ENCODE results near the gene YPEL2. TPM values are rescaled to one million over a fixed set of nuclear protein-coding genes. Genes with fewer than 3 reads are reported as not detected.

YPEL2 gene
- total and polyA plus RNA-seq, 2 experiments from 2014 or later: 20.2 to 26.0 TPM

DNA sequence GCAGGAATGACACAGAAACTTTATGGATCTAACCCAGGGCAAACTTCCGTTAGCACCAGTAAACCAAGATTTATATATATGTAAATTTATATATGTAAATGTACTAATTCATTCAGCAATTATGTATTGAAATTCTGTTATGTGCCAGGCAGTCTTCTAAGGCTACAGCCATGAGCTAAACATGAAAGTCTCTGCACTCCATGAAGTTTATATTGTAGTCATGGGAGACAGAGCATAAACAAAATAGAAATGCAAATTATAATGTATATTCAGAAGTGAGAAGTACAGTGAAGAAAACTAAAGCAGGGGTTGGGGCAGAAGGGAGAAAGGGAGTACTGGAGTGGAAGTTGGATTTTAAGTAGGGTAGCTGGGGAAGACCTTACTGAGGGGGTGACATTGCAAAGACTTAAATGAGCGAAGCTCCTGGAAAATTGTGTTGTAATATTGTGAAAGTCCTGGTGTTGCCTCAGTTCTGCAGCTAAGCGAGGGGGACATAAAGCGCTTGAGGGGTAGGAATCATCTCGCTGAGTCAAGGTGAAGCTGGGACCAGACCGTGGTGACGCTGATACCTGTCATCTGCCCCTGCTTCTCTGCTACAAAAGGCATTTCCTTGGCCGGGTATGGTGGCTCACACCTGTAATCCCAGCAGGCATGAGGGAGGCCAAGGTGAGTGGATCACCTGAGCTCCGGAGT is 64.8 kb downstream of the YPEL2 start:
- peaks cover 5% of the 10 kb centered on the region for H3K36me3 ChIP-seq (replicated peaks; ENCODE audit: insufficient read depth, low read depth)
- no peaks in the 10 kb centered on the region for H3K27me3 ChIP-seq
- H3K4me2 ChIP-seq: no peak overlapping the region
- H3K4me3 ChIP-seq: no peak overlapping the region
- DNase-seq (ENCODE audit: low spot score): no peak
- H3K9me3 ChIP-seq (ENCODE audit: low read depth): no peaks in the 10 kb centered on the region
- H3K27ac ChIP-seq: no peak overlapping the region
- H2AFZ ChIP-seq: no peak overlapping the region
- 95% methylated on average over 9 of the region's 9 CpGs for WGBS (ENCODE audit: low lambda C conversion rate, missing lambda C conversion rate)
- no peaks in the 10 kb centered on the region for H4K20me1 ChIP-seq (ENCODE audit: insufficient read depth, poor library complexity, severe bottlenecking)
- TF ChIP-seq, protein P1, sequence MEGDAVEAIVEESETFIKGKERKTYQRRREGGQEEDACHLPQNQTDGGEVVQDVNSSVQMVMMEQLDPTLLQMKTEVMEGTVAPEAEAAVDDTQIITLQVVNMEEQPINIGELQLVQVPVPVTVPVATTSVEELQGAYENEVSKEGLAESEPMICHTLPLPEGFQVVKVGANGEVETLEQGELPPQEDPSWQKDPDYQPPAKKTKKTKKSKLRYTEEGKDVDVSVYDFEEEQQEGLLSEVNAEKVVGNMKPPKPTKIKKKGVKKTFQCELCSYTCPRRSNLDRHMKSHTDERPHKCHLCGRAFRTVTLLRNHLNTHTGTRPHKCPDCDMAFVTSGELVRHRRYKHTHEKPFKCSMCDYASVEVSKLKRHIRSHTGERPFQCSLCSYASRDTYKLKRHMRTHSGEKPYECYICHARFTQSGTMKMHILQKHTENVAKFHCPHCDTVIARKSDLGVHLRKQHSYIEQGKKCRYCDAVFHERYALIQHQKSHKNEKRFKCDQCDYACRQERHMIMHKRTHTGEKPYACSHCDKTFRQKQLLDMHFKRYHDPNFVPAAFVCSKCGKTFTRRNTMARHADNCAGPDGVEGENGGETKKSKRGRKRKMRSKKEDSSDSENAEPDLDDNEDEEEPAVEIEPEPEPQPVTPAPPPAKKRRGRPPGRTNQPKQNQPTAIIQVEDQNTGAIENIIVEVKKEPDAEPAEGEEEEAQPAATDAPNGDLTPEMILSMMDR (IDR thresholded peaks at IDR 0.05; ENCODE audit: poor library complexity): no peak
- TF ChIP-seq EZH2 (IDR thresholded peaks at IDR 0.05; ENCODE audit: borderline replicate concordance) (no peak), EZH2phosphoT487 (IDR thresholded peaks at IDR 0.05; ENCODE audit: low read depth, severe bottlenecking, unreplicated experiment) (no peak)
- H3K4me1 ChIP-seq (ENCODE audit: insufficient read depth): peaks cover 11% of the 10 kb centered on the region
- no peaks in the 10 kb centered on the region for H3K9me2 ChIP-seq (replicated peaks; ENCODE audit: insufficient read depth)
- no peaks in the 10 kb centered on the region for H3K79me2 ChIP-seq

DNA sequence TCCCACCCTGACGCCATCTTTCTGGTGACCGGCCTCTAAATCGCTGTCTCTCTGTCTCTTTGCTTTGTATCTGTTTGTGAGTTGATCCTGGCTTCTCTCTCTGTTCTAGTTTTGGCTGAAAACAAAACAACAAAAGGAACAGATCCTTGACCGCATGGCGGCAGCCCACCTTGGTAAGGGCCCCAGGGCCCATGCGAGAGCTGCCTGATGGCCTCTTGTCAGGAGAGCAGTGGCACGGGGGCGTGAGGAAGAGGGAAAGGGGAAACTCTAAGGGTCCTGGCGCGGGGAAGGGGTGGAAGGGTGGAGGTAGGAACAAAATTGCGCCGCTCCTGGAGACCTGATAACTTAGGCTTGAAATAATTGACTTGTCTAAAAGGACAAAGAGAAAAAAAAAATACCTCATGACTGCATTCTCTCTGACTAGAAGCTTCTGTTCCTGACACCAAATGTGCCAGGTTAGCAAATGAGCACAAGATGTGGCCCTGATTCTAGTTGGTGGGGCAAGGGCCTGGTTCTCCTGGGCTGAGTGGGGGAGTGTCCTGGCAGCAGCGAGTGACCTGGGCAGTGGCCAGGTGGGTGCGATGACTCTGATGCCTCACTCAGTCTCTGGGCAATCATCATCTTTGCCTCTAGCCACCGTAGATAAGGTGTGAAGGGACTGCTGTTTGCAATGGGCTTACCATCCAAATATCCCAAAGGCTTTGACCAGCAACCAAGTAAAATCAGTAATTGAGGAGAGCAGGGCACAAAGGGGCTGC is 66.0 kb downstream of the YPEL2 start:
- H3K79me2 ChIP-seq: no peaks in the 10 kb centered on the region
- no peaks in the 10 kb centered on the region for H3K9me3 ChIP-seq (ENCODE audit: low read depth)
- DNase-seq (ENCODE audit: low spot score): no peak
- H3K27ac ChIP-seq: no peak overlapping the region
- peaks cover 19% of the 10 kb centered on the region for H3K4me1 ChIP-seq (ENCODE audit: insufficient read depth)
- no peak overlapping the region for H3K4me3 ChIP-seq
- TF ChIP-seq EZH2 (IDR thresholded peaks at IDR 0.05; ENCODE audit: borderline replicate concordance): no peak
- no peak overlapping the region for H2AFZ ChIP-seq
- no peaks in the 10 kb centered on the region for H3K9me2 ChIP-seq (replicated peaks; ENCODE audit: insufficient read depth)
- H3K27me3 ChIP-seq: no peaks in the 10 kb centered on the region
- H4K20me1 ChIP-seq (ENCODE audit: insufficient read depth, poor library complexity, severe bottlenecking): no peaks in the 10 kb centered on the region
- 93% methylated on average over 15 of the region's 15 CpGs for WGBS (ENCODE audit: low lambda C conversion rate, missing lambda C conversion rate)
- no peak overlapping the region for H3K4me2 ChIP-seq
- H3K36me3 ChIP-seq (replicated peaks; ENCODE audit: insufficient read depth, low read depth): peaks cover 5% of the 10 kb centered on the region

DNA sequence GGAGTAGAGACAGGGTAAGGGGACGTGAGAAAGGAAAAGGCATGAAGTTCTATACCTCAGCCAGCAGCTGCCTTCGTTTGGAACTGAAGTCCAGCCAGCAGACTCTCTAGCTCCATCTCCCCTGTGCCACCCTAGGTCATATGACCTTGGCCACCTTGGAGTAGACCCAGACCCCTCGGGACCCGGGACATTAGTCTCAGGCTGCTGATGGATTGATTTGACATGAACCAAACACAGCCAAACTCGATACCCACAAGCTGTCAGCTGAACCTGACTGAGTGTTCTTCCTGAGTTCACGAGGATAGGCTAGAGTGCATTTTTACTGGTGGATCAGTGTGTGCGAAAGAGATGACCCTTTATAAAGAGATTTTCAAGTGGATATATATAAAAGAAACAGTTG is 68.5 kb downstream of the YPEL2 start:
- TF ChIP-seq EZH2phosphoT487 (IDR thresholded peaks at IDR 0.05; ENCODE audit: low read depth, severe bottlenecking, unreplicated experiment) (no peak), EZH2 (IDR thresholded peaks at IDR 0.05; ENCODE audit: borderline replicate concordance) (no peak)
- TF ChIP-seq, protein P1 (IDR thresholded peaks at IDR 0.05; ENCODE audit: poor library complexity): no peak
- Histone ChIP-seq H3K27me3 (no peaks in the 10 kb centered on the region), H3K4me1 (ENCODE audit: insufficient read depth) (peaks cover 24% of the 10 kb centered on the region), H3K9me3 (ENCODE audit: low read depth) (no peaks in the 10 kb centered on the region), H3K36me3 (replicated peaks; ENCODE audit: insufficient read depth, low read depth) (peaks cover 5% of the 10 kb centered on the region), H3K9me2 (replicated peaks; ENCODE audit: insufficient read depth) (no peaks in the 10 kb centered on the region), H3K27ac (no peak overlapping the region), H3K79me2 (no peaks in the 10 kb centered on the region), H4K20me1 (ENCODE audit: insufficient read depth, poor library complexity, severe bottlenecking) (no peaks in the 10 kb centered on the region), H3K4me3 (no peak overlapping the region), H2AFZ (no peak overlapping the region), H3K4me2 (no peak overlapping the region)
- WGBS (ENCODE audit: low lambda C conversion rate, missing lambda C conversion rate): 73% methylated on average over 7 of the region's 7 CpGs
- no peak for DNase-seq (ENCODE audit: low spot score)

DNA sequence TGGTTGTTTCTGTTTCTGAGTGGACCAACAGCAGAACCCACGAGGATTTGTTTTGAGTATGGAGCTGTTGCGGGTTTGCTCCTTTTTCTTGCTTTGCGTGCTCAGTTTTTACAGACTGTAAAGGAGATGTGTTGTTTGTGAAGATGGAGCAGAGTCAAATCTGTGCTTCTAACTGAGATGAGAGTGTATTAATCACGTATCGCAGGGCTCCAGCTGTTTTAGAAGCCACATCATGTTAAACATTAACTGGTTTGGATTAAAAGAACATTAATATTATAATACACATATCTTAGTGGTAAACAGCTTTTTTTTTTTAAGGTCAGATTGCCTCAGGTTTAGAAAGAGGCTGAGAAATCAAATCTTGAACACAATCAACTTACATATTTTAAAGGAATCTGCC is 69.4 kb downstream of the YPEL2 start:
- peaks cover 24% of the 10 kb centered on the region for H3K4me1 ChIP-seq (ENCODE audit: insufficient read depth)
- H3K79me2 ChIP-seq: no peaks in the 10 kb centered on the region
- no peak for DNase-seq (ENCODE audit: low spot score)
- H3K27me3 ChIP-seq: no peaks in the 10 kb centered on the region
- no peaks in the 10 kb centered on the region for H3K9me2 ChIP-seq (replicated peaks; ENCODE audit: insufficient read depth)
- H3K4me2 ChIP-seq: peak overlapping the region; percentile 47
- WGBS (ENCODE audit: low lambda C conversion rate, missing lambda C conversion rate): 49% methylated on average over 5 of the region's 5 CpGs
- no peaks in the 10 kb centered on the region for H3K9me3 ChIP-seq (ENCODE audit: low read depth)
- no peak overlapping the region for H2AFZ ChIP-seq
- TF ChIP-seq, protein P1 (IDR thresholded peaks at IDR 0.05; ENCODE audit: poor library complexity): no peak
- TF ChIP-seq EZH2 (IDR thresholded peaks at IDR 0.05; ENCODE audit: borderline replicate concordance) (no peak), EZH2phosphoT487 (IDR thresholded peaks at IDR 0.05; ENCODE audit: low read depth, severe bottlenecking, unreplicated experiment) (no peak)
- H3K4me3 ChIP-seq: no peak overlapping the region
- H3K27ac ChIP-seq: peak overlapping the region; percentile 32
- H4K20me1 ChIP-seq (ENCODE audit: insufficient read depth, poor library complexity, severe bottlenecking): no peaks in the 10 kb centered on the region
- H3K36me3 ChIP-seq (replicated peaks; ENCODE audit: insufficient read depth, low read depth): peaks cover 5% of the 10 kb centered on the region

Measured in hepatocyte (in vitro differentiated cells).